Body of pancreas (tissue), 4 donors: ENCODE measurements around the gene CLIC2. TPM values are rescaled to one million over a fixed set of nuclear protein-coding genes. Genes with fewer than 3 reads are reported as not detected.

Experiments
- ATAC-seq: fragments of 150-250 bp; one replicate; pipeline ENCODE4 v1.9.1; 2016
- DNase-seq, 4 donors: peaks; one replicate each; pipeline ENCODE4 v3.0.0-alpha.2; 2019
- H3K27ac ChIP-seq, 4 donors: fragments of 200-600 bp; sonication (generic); 1 replicate in 3 of 4; 2 replicates in 1 of 4; pipeline versions ENCODE4 v1.5.1 to v1.6.1; 2016 to 2019; ENCODE audit warnings: mild to moderate bottlenecking in 1 of 4, mixed read lengths in 1 of 4, moderate library complexity in 1 of 4
- H3K27me3 ChIP-seq, 2 donors: fragments of 200-600 bp; sonication (generic); one replicate each; pipeline ENCODE4 v1.6.0; 2016; ENCODE audit warnings: mild to moderate bottlenecking in 1 of 2
- H3K36me3 ChIP-seq, 2 donors: fragments of 200-600 bp; sonication (generic); replicated peaks in 1 of 2; 2 replicates each; pipeline ENCODE4 v1.5.1; 2016; ENCODE audit warnings: low read depth in 2 of 2; ENCODE audit not compliant: insufficient read depth in 1 of 2
- H3K4me1 ChIP-seq: fragments of 200-600 bp; sonication (generic); one replicate; pipeline ENCODE4 v1.6.0; 2016
- H3K4me3 ChIP-seq, 2 donors: fragments of 200-600 bp; sonication (generic); 1 replicate in 1 of 2; 2 replicates in 1 of 2; pipeline ENCODE4 v1.5.1; 2016 to 2019
- H3K9me3 ChIP-seq, 3 donors: fragments of 200-600 bp; sonication (generic); 1 replicate in 2 of 3; 2 replicates in 1 of 3; pipeline ENCODE4 v1.5.1; 2016
- CTCF ChIP-seq, 7 experiments: fragments of 450-650 bp in 4 of 7; fragments of 200-600 bp in 3 of 7; sonication (generic) in 3 of 7; IDR thresholded peaks; one replicate each; pipeline ENCODE4 v1.5.1; 2016 to 2019; ENCODE audit warnings: antibody characterized with exemption in 7 of 7
- POLR2A ChIP-seq, 3 donors: fragments of 450-650 bp; IDR thresholded peaks; one replicate each; pipeline ENCODE4 v1.6.1; 2016; ENCODE audit warnings: antibody characterized with exemption in 3 of 3, mild to moderate bottlenecking in 2 of 3
- intact Hi-C: fragments of 100-400 bp; cut with DNase I; formaldehyde crosslinking; loops from one replicate; pipeline ENCODE4 v1.15.1; 2023
- microRNA-seq, 2 donors: library from miRNA; unstranded; fragments of <30 nt; microRNA quantifications; one replicate each; pipeline ENCODE4, GENCODE V29; 2016; ENCODE audit warnings: borderline number of aligned reads in 2 of 2, borderline replicate concordance in 2 of 2
- small RNA-seq: library from RNA; depleted of rRNA; stranded (forward); fragments of <200 nt; gene quantifications from one replicate; pipeline ENCODE3, GENCODE V24; 2016
- total RNA-seq, 2 donors: library from RNA; depleted of rRNA; stranded (reverse); fragments of >200 nt; gene quantifications; one replicate each; pipeline ENCODE4 v1.1.0, GENCODE V29; 2016

The CLIC2 gene
- total RNA-seq, 2 donors from 2014 or later, result 5.4 to 6.9 TPM

GRCh38 chrX:155235891-155236290, 98.5 kb downstream of the CLIC2 start:
- no peak for DNase-seq
- no peak for ATAC-seq
- H3K27me3 ChIP-seq, result no peaks in the 10 kb centered on the region
- peaks cover 0 to 3% of the 10 kb centered on the region in 2 donors for H3K36me3 ChIP-seq
- TF ChIP-seq POLR2A (IDR thresholded peaks at IDR 0.05) (no peak), CTCF (IDR thresholded peaks at IDR 0.05) (no peak)
- no peak overlapping the region for H3K4me3 ChIP-seq
- H3K4me1 ChIP-seq, result no peaks in the 10 kb centered on the region
- intact Hi-C loops, result no loop called here
- H3K9me3 ChIP-seq, result no peaks in the 10 kb centered on the region
- H3K27ac ChIP-seq, result no peak overlapping the region

DNA sequence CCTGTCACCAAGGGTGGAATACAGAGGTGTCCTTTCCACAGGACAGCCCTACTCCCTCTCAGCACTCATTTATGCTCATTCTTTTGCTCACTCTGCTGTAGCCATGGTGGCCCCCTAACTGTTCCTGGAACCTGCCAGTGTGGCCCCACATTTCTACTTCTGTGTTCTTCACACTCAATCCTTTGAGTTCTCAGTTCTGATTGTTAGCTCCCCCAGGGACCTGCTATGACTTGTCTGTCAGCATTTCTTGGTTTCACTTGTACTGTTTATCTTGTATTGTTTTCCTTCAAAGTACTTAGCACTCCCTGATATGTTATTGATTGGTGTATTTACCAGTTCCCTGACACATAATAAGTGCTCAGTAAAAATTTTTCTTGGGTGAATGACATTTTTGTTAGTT, 103.3 kb downstream of the CLIC2 start:
- Histone ChIP-seq H3K27me3 (no peaks in the 10 kb centered on the region), H3K4me1 (no peaks in the 10 kb centered on the region), H3K4me3 (no peak overlapping the region), H3K27ac (no peak overlapping the region), H3K36me3 (no peaks in the 10 kb centered on the region), H3K9me3 (no peaks in the 10 kb centered on the region)
- ATAC-seq (no peak), DNase-seq (no peak)
- intact Hi-C loops, result no loop called here
- TF ChIP-seq CTCF (IDR thresholded peaks at IDR 0.05) (no peak), POLR2A (IDR thresholded peaks at IDR 0.05) (no peak)

Small RNA genes lying within 50 kb of the gene (microRNA-seq; reads per million reads assigned to microRNA genes)
- gene MIR1184-2, result 0 reads per million in 2 donors

Small RNA genes lying within 50 kb of the gene (small RNA-seq; reads per million reads assigned to genes)
- not detected for gene AC234781.4
- gene MIR1184-2, result not detected

Other genes with a start within 250 kb of the CLIC2 start
- 10 to 100 TPM; 10.5 to 17.9 TPM for gene VBP1, start 118.2 kb downstream of the CLIC2 start, total RNA-seq
- gene RAB39B, start 70.1 kb downstream of the CLIC2 start, total RNA-seq, result 1 to 10 TPM in 1 of 2 donors, not detected in 1; 1.8 TPM
- 1 to 10 TPM in 1 of 2 donors, not detected in 1; 7.6 TPM for gene F8A2, start 47.5 kb upstream of the CLIC2 start, total RNA-seq
- gene F8A3, start 124.0 kb upstream of the CLIC2 start, total RNA-seq, result 10 to 100 TPM in 1 of 2 donors, not detected in 1; 17.1 TPM